KOPT-K1 (cell line): ENCODE results near the gene POPDC3.

Experiments used
- H3K27ac ChIP-seq: fragments of 200-600 bp; sonication (generic); 2 replicates; pipeline ENCODE4 v1.5.1; 2016; ENCODE audit warnings: antibody characterized with exemption, mild to moderate bottlenecking, low read depth, low read length; ENCODE audit not compliant: poor library complexity, severe bottlenecking
- H3K36me3 ChIP-seq: fragments of 200-600 bp; sonication (generic); 2 replicates; pipeline ENCODE4 v1.5.1; 2017; ENCODE audit warnings: antibody characterized with exemption, mild to moderate bottlenecking, low read length, moderate library complexity; ENCODE audit not compliant: insufficient read depth
- H3K9me3 ChIP-seq: fragments of 200-600 bp; sonication (generic); 2 replicates; pipeline ENCODE4 v1.5.1; 2017; ENCODE audit warnings: antibody characterized with exemption, low read length, mild to moderate bottlenecking; ENCODE audit not compliant: insufficient read depth, poor library complexity, severe bottlenecking

Gene POPDC3

GRCh38 chr6:105138141-105138540 lies 41.7 kb downstream of the POPDC3 start:
- Histone ChIP-seq H3K27ac (no peak overlapping the region), H3K36me3 (no peaks in the 10 kb centered on the region), H3K9me3 (peaks cover 6% of the 10 kb centered on the region)

GRCh38 chr6:105137388-105137787 lies 42.4 kb downstream of the POPDC3 start:
- Histone ChIP-seq H3K36me3 (no peaks in the 10 kb centered on the region), H3K9me3 (peaks cover 6% of the 10 kb centered on the region), H3K27ac (no peak overlapping the region)

GRCh38 chr6:105136431-105137350 lies 43.1 kb downstream of the POPDC3 start:
- Histone ChIP-seq H3K27ac (no peak overlapping the region), H3K36me3 (no peaks in the 10 kb centered on the region)

GRCh38 chr6:105135907-105136430 lies 43.8 kb downstream of the POPDC3 start:
- H3K9me3 ChIP-seq, result peaks cover 6% of the 10 kb centered on the region
- H3K27ac ChIP-seq, result no peak overlapping the region
- no peaks in the 10 kb centered on the region for H3K36me3 ChIP-seq

More at GRCh38 chr6:105136431-105137350, 43.1 kb downstream of the POPDC3 start:
- peaks cover 6% of the 10 kb centered on the region for H3K9me3 ChIP-seq

- Histone ChIP-seq H3K36me3 (no peaks in the 10 kb centered on the region), H3K9me3 (peaks cover 6% of the 10 kb centered on the region), H3K27ac (no peak overlapping the region)
Measured at GRCh38 chr6:105135056-105135455, 44.8 kb downstream of the POPDC3 start.

GRCh38 chr6:105122717-105123116 lies 57.1 kb downstream of the POPDC3 start:
- Histone ChIP-seq H3K9me3 (no peaks in the 10 kb centered on the region), H3K27ac (no peak overlapping the region), H3K36me3 (no peaks in the 10 kb centered on the region)

- Histone ChIP-seq H3K36me3 (no peaks in the 10 kb centered on the region), H3K9me3 (no peaks in the 10 kb centered on the region), H3K27ac (no peak overlapping the region)
Measured at GRCh38 chr6:105121981-105122380, 57.8 kb downstream of the POPDC3 start.

- no peak overlapping the region for H3K27ac ChIP-seq
- no peaks in the 10 kb centered on the region for H3K36me3 ChIP-seq
- H3K9me3 ChIP-seq, result no peaks in the 10 kb centered on the region
Measured at GRCh38 chr6:105120570-105120969, 59.2 kb downstream of the POPDC3 start.

- no peak overlapping the region for H3K27ac ChIP-seq
- no peaks in the 10 kb centered on the region for H3K36me3 ChIP-seq
- no peaks in the 10 kb centered on the region for H3K9me3 ChIP-seq
Measured at GRCh38 chr6:105116150-105116549, 63.7 kb downstream of the POPDC3 start.

- no peaks in the 10 kb centered on the region for H3K9me3 ChIP-seq
- H3K27ac ChIP-seq, result no peak overlapping the region
- no peaks in the 10 kb centered on the region for H3K36me3 ChIP-seq
Measured at GRCh38 chr6:105113422-105113821, 66.4 kb downstream of the POPDC3 start.

- no peak overlapping the region for H3K27ac ChIP-seq
- H3K9me3 ChIP-seq, result no peaks in the 10 kb centered on the region
- H3K36me3 ChIP-seq, result no peaks in the 10 kb centered on the region
Measured at GRCh38 chr6:105112577-105112976, 67.2 kb downstream of the POPDC3 start.

GRCh38 chr6:105111871-105112270 lies 67.9 kb downstream of the POPDC3 start:
- no peaks in the 10 kb centered on the region for H3K36me3 ChIP-seq
- H3K27ac ChIP-seq, result no peak overlapping the region
- H3K9me3 ChIP-seq, result no peaks in the 10 kb centered on the region

GRCh38 chr6:105111105-105111504 lies 68.7 kb downstream of the POPDC3 start:
- no peaks in the 10 kb centered on the region for H3K9me3 ChIP-seq
- H3K27ac ChIP-seq, result no peak overlapping the region
- no peaks in the 10 kb centered on the region for H3K36me3 ChIP-seq

- Histone ChIP-seq H3K36me3 (no peaks in the 10 kb centered on the region), H3K9me3 (no peaks in the 10 kb centered on the region), H3K27ac (no peak overlapping the region)
Measured at GRCh38 chr6:105109955-105110895, 69.6 kb downstream of the POPDC3 start.
